GM12865 (cell line): ENCODE data around the gene CACNA2D1.

Source experiments
- DNase-seq: peaks from one replicate; pipeline ENCODE4 v3.0.0; 2010; ENCODE audit warnings: low read depth
- H3K4me3 ChIP-seq: 2 replicates; pipeline ENCODE4 v1.5.1; 2011; ENCODE audit warnings: mild to moderate bottlenecking, low read depth, low read length, control low read depth
- CTCF ChIP-seq: IDR thresholded peaks from 2 replicates; pipeline ENCODE4 v1.5.1; 2011; ENCODE audit warnings: low read length, control low read depth, low read depth, inconsistent platforms; ENCODE audit not compliant: insufficient read depth; ENCODE audit errors: missing control alignments

The CACNA2D1 gene

GRCh38 chr7:82162289-82162688 lies 281.3 kb downstream of the CACNA2D1 start:
- H3K4me3 ChIP-seq = no peak overlapping the region
- no peak for DNase-seq
- no peak for TF ChIP-seq CTCF

DNA sequence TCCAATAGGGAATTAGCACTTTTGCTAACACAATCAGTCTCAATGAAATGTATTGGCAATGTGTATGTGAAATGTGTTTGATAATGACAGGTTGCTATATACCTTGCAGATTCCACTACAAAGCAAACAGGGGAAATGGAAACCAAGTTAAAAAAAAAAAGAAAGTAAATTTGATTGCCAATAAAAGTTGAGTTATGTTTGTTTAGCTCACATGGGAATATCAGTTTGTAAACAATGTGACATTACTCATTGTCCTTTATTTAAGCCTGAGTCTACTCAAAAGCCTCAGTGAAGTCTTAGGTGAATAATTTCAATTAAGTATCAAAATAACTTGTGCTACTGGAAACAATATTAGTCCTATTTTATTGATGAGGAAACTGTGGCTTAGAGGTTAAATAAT lies 285.2 kb downstream of the CACNA2D1 start:
- TF ChIP-seq CTCF = no peak
- no peak for DNase-seq
- H3K4me3 ChIP-seq = no peak overlapping the region

- H3K4me3 ChIP-seq = no peak overlapping the region
- no peak for DNase-seq
- TF ChIP-seq CTCF = no peak
Observed at GRCh38 chr7:82156893-82157292, 286.7 kb downstream of the CACNA2D1 start.

DNA sequence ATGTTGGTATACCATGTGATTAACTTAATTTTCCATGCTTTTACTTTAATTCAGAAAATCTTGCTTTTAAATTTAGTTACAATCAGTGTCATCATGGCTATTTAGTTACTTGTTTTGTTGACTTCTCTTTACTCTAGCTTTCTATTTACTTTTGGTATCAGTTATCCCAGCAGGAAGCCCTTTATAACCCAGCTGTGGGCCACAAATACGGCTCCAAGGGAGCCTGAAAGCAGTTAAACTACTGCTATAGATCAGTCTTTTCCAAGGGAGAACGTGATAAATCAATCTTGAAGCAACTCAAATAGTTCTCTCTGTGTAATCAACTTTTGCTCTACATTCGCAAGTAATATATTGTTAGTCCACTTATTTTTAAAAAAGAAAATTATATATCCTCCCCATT lies 287.4 kb downstream of the CACNA2D1 start:
- no peak for DNase-seq
- TF ChIP-seq CTCF = no peak
- no peak overlapping the region for H3K4me3 ChIP-seq

DNA sequence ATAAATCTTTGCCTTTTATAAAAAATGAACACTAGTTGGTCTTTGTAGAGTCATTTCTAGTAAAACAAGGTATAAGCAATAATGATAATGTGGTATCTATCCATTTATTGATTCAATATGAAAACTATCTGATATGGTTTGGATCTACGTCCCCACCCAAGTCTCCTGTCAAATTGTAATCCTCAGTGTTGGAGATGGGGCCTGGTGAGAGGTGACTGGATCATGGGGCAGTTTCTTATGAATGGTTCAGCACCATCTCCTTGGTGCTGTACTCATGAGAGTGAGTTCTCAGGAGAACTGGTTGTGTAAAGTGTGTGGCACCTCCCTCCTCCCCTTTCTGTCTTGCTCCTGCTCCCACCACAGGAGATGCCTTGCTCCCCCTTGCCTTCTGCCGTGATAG lies 288.8 kb downstream of the CACNA2D1 start:
- no peak for TF ChIP-seq CTCF
- H3K4me3 ChIP-seq = no peak overlapping the region
- no peak for DNase-seq

- no peak overlapping the region for H3K4me3 ChIP-seq
- DNase-seq = no peak
- no peak for TF ChIP-seq CTCF
Observed at GRCh38 chr7:82153776-82154175, 289.8 kb downstream of the CACNA2D1 start.

DNA sequence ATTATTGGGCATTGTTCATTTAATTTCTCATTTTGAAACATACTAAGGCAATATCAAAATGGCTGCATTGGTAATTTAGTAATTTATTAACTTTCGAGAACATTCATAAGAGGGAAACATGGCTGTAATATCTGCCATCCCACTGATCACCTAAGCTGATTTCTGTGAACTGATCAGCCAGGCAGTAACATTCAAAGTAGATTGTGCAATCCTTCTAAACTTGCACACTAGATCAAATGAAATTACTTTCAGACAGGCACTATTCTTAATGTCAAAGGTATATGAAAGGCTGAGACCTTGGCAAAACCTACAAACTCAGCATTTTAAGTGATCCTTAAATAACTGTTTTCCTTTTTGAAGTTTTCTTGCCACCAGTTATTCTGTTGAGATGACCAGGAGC lies 290.7 kb downstream of the CACNA2D1 start:
- TF ChIP-seq CTCF = no peak
- DNase-seq = no peak
- no peak overlapping the region for H3K4me3 ChIP-seq
